ENCODE measurements around the gene CDC14B. TPM values are rescaled to one million over a fixed set of nuclear protein-coding genes. Genes with fewer than 3 reads are reported as not detected.

CDC14B gene
- polyA plus RNA-seq, 1 donor from 2014 or later, result 7.0 TPM

- no peak overlapping the region for H3K4me3 ChIP-seq (ENCODE audit: low read length)
- no peaks in the 10 kb centered on the region for H3K79me2 ChIP-seq (replicated peaks; ENCODE audit: insufficient read depth, low read length)
- H3K9me3 ChIP-seq (ENCODE audit: low read length), result no peaks in the 10 kb centered on the region
- no peaks in the 10 kb centered on the region for H3F3A ChIP-seq (ENCODE audit: insufficient read depth, low read length, poor library complexity, severe bottlenecking)
- no peak overlapping the region for H3K27ac ChIP-seq (ENCODE audit: low read length)
- no peak overlapping the region for H3K4me2 ChIP-seq (ENCODE audit: low read length)
- H3K9me2 ChIP-seq (ENCODE audit: insufficient read depth, low read length), result no peaks in the 10 kb centered on the region
- H4K20me1 ChIP-seq (ENCODE audit: insufficient read depth), result no peaks in the 10 kb centered on the region
- no peaks in the 10 kb centered on the region for H3K27me3 ChIP-seq (ENCODE audit: insufficient read depth, low read depth, low read length)
- no peaks in the 10 kb centered on the region for H3K36me3 ChIP-seq (ENCODE audit: insufficient read depth, low read length)
- TF ChIP-seq MXI1 (conservative IDR thresholded peaks at IDR 0.05; ENCODE audit: poor library complexity, severe bottlenecking), result no peak
- TF ChIP-seq SMC3 (conservative IDR thresholded peaks at IDR 0.05; ENCODE audit: poor library complexity), result no peak
- no peak for TF ChIP-seq POLR2AphosphoS5 (IDR thresholded peaks at IDR 0.05)
- TF ChIP-seq REST (IDR thresholded peaks at IDR 0.05; ENCODE audit: borderline replicate concordance), result no peak
- no peak for TF ChIP-seq EZH2 (IDR thresholded peaks at IDR 0.05; ENCODE audit: borderline replicate concordance, insufficient read depth, low read length, poor library complexity, severe bottlenecking)
- TF ChIP-seq RAD21 (conservative IDR thresholded peaks at IDR 0.05), result no peak
- no peak for TF ChIP-seq TAF1 (IDR thresholded peaks at IDR 0.05; ENCODE audit: low read depth)
- no peak for TF ChIP-seq EP300 (conservative IDR thresholded peaks at IDR 0.05; ENCODE audit: poor library complexity, severe bottlenecking)
- no peak for TF ChIP-seq CTCF (IDR thresholded peaks at IDR 0.05; ENCODE audit: poor library complexity, severe bottlenecking)
- no peak overlapping the region for H2AFZ ChIP-seq (ENCODE audit: low read depth, low read length)
- no peak overlapping the region for H3K9ac ChIP-seq (ENCODE audit: low read length)
Measured at GRCh38 chr9:96494215-96494800, 125.3 kb downstream of the CDC14B start.

- no peaks in the 10 kb centered on the region for H3K36me3 ChIP-seq (ENCODE audit: insufficient read depth, low read length)
- no peak overlapping the region for H2AFZ ChIP-seq (ENCODE audit: low read depth, low read length)
- no peak overlapping the region for H3K27ac ChIP-seq (ENCODE audit: low read length)
- no peaks in the 10 kb centered on the region for H3K79me2 ChIP-seq (replicated peaks; ENCODE audit: insufficient read depth, low read length)
- H3K9me2 ChIP-seq (ENCODE audit: insufficient read depth, low read length), result no peaks in the 10 kb centered on the region
- no peak overlapping the region for H3K4me2 ChIP-seq (ENCODE audit: low read length)
- no peak overlapping the region for H3K4me3 ChIP-seq (ENCODE audit: low read length)
- no peaks in the 10 kb centered on the region for H3K27me3 ChIP-seq (ENCODE audit: insufficient read depth, low read depth, low read length)
- H3F3A ChIP-seq (ENCODE audit: insufficient read depth, low read length, poor library complexity, severe bottlenecking), result no peaks in the 10 kb centered on the region
- H3K9me3 ChIP-seq (ENCODE audit: low read length), result no peaks in the 10 kb centered on the region
- no peaks in the 10 kb centered on the region for H4K20me1 ChIP-seq (ENCODE audit: insufficient read depth)
- no peak for TF ChIP-seq EP300 (conservative IDR thresholded peaks at IDR 0.05; ENCODE audit: poor library complexity, severe bottlenecking)
- TF ChIP-seq RAD21 (conservative IDR thresholded peaks at IDR 0.05), result no peak
- TF ChIP-seq CTCF (IDR thresholded peaks at IDR 0.05; ENCODE audit: poor library complexity, severe bottlenecking), result no peak
- TF ChIP-seq MXI1 (conservative IDR thresholded peaks at IDR 0.05; ENCODE audit: poor library complexity, severe bottlenecking), result no peak
- TF ChIP-seq REST (IDR thresholded peaks at IDR 0.05; ENCODE audit: borderline replicate concordance), result no peak
- no peak for TF ChIP-seq EZH2 (IDR thresholded peaks at IDR 0.05; ENCODE audit: borderline replicate concordance, insufficient read depth, low read length, poor library complexity, severe bottlenecking)
- no peak overlapping the region for H3K9ac ChIP-seq (ENCODE audit: low read length)
Measured at GRCh38 chr9:96493757-96494156, 125.9 kb downstream of the CDC14B start.

All from neural cell (in vitro differentiated cells).